HG03066 (cell line): Measurements from ENCODE around the gene SUB1.

Source experiments
- ATAC-seq: cut with Tn5 transposase; IDR thresholded peaks from one replicate; pipeline ENCODE4 v1.9.1; 2021; ENCODE audit warnings: low read depth; ENCODE audit not compliant: unreplicated experiment

SUB1 gene

GRCh38 chr5:32563614-32564013 is 21.7 kb upstream of the SUB1 start:
- ATAC-seq = no peak

GRCh38 chr5:32565145-32565544 is 20.2 kb upstream of the SUB1 start:
- ATAC-seq = no peak

GRCh38 chr5:32566319-32567111 is 18.8 kb upstream of the SUB1 start:
- no peak for ATAC-seq

GRCh38 chr5:32571128-32571527 is 14.2 kb upstream of the SUB1 start:
- no peak for ATAC-seq

- ATAC-seq = peak; percentile 92
Measured at GRCh38 chr5:32572778-32573480, 12.4 kb upstream of the SUB1 start.

- peak; percentile 1 for ATAC-seq
Measured at GRCh38 chr5:32573481-32573854, 11.9 kb upstream of the SUB1 start.

GRCh38 chr5:32574540-32575175 is 10.7 kb upstream of the SUB1 start:
- ATAC-seq = no peak

- no peak for ATAC-seq
Measured at GRCh38 chr5:32578363-32578762, 7.0 kb upstream of the SUB1 start.

- no peak for ATAC-seq
Measured at GRCh38 chr5:32578764-32579163, 6.6 kb upstream of the SUB1 start.

- no peak for ATAC-seq
Measured at GRCh38 chr5:32581010-32581785, 4.2 kb upstream of the SUB1 start.

GRCh38 chr5:32583582-32584232 is 1.6 kb upstream of the SUB1 start:
- peak; percentile 72 for ATAC-seq

GRCh38 chr5:32584646-32585045 is 711 bp upstream of the SUB1 start:
- ATAC-seq = no peak

GRCh38 chr5:32585122-32585445 is 273 bp upstream of the SUB1 start:
- ATAC-seq = no peak

GRCh38 chr5:32586276-32586599 is 881 bp downstream of the SUB1 start:
- ATAC-seq = no peak

- ATAC-seq = no peak
Measured at GRCh38 chr5:32587067-32587551, 1.8 kb downstream of the SUB1 start.

GRCh38 chr5:32589416-32589815 is 4.1 kb downstream of the SUB1 start:
- ATAC-seq = no peak

GRCh38 chr5:32589942-32590869 is 4.8 kb downstream of the SUB1 start:
- ATAC-seq = no peak

GRCh38 chr5:32595118-32595517 is 9.8 kb downstream of the SUB1 start:
- ATAC-seq = no peak

- no peak for ATAC-seq
Measured at GRCh38 chr5:32597041-32597629, 11.8 kb downstream of the SUB1 start.
